Measurements from ENCODE around the gene ZNF784. TPM values are rescaled to one million over a fixed set of nuclear protein-coding genes. Genes with fewer than 3 reads are reported as not detected.
A peak's percentile ranks its signal among the peaks of the same experiment; 100 is the strongest.

Gene ZNF784
- total and polyA plus RNA-seq, 2 of the 8 experiments (the other 6 are each of a cell fraction or from before 2014, with no cell fraction given) = 6.5 to 8.0 TPM

- TF ChIP-seq CHD7 (IDR thresholded peaks at IDR 0.05; ENCODE audit: insufficient replicate concordance, low read length) = no peak
- no peak for TF ChIP-seq SP4 (IDR thresholded peaks at IDR 0.05; ENCODE audit: low read length)
- no peak for TF ChIP-seq JUN (IDR thresholded peaks at IDR 0.05; ENCODE audit: low read depth, low read length)
- no peak for TF ChIP-seq RXRA (IDR thresholded peaks at IDR 0.05; ENCODE audit: insufficient read depth, low read depth, low read length)
- no peak for TF ChIP-seq JUND (IDR thresholded peaks at IDR 0.05; ENCODE audit: low read length)
- no peak; the same call in 1 of the 2 replicates for TF ChIP-seq TAF1 (IDR thresholded peaks at IDR 0.05; ENCODE audit: low read depth, low read length)
- TF ChIP-seq PHF8 (conservative IDR thresholded peaks at IDR 0.05; ENCODE audit: low read depth, low read length) = 0 out of 2 replicates have a peak, but pooled peaks have one; percentile 75
- peak; percentile 31; the same call in 1 of the 2 replicates for TF ChIP-seq SIX5 (IDR thresholded peaks at IDR 0.05; ENCODE audit: low read depth, low read length)
- TF ChIP-seq YY1 (IDR thresholded peaks at IDR 0.05; ENCODE audit: low read depth, low read length) = peak; percentile 96
- TF ChIP-seq CHD1 (IDR thresholded peaks at IDR 0.05; ENCODE audit: low read depth, low read length) = no peak
- no peak for TF ChIP-seq NRF1 (IDR thresholded peaks at IDR 0.05; ENCODE audit: low read depth, low read length)
- TF ChIP-seq, protein P1, sequence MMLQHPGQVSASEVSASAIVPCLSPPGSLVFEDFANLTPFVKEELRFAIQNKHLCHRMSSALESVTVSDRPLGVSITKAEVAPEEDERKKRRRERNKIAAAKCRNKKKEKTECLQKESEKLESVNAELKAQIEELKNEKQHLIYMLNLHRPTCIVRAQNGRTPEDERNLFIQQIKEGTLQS (IDR thresholded peaks at IDR 0.05; ENCODE audit: insufficient read depth, low read depth, low read length) = no peak
- TF ChIP-seq KDM5A (IDR thresholded peaks at IDR 0.05; ENCODE audit: low read length) = no peak
Observed at GRCh38 chr19:55599468-55599841, 24.9 kb downstream of the ZNF784 start, which contains the start of gene FIZ1 (continued).
